Measurements from ENCODE around the gene ACO2.

DNA sequence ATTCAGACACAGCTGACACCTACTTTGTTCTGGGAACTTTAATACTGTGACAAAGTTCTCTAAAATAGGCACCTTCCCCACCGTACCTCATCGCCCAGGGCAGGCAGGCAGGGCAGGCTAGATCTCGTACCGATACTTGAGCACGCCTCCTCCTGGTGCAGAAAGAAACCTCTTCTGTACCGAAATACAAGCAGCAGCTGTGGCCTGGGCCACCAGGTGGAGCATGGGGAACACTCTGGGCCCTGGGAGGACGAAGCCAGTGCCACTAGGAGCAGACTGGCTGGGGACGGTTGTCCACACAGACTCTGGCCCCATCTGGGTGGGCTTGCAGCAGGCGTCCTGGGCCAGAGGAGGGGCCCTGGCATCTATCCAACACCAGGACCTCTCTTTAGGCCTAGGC is 108.0 kb downstream of the ACO2 start:
- TF ChIP-seq, protein P1, sequence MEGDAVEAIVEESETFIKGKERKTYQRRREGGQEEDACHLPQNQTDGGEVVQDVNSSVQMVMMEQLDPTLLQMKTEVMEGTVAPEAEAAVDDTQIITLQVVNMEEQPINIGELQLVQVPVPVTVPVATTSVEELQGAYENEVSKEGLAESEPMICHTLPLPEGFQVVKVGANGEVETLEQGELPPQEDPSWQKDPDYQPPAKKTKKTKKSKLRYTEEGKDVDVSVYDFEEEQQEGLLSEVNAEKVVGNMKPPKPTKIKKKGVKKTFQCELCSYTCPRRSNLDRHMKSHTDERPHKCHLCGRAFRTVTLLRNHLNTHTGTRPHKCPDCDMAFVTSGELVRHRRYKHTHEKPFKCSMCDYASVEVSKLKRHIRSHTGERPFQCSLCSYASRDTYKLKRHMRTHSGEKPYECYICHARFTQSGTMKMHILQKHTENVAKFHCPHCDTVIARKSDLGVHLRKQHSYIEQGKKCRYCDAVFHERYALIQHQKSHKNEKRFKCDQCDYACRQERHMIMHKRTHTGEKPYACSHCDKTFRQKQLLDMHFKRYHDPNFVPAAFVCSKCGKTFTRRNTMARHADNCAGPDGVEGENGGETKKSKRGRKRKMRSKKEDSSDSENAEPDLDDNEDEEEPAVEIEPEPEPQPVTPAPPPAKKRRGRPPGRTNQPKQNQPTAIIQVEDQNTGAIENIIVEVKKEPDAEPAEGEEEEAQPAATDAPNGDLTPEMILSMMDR (IDR thresholded peaks at IDR 0.05), result peak; percentile 92
- TF ChIP-seq REST (IDR thresholded peaks at IDR 0.05; ENCODE audit: insufficient read depth in 1 of 2, low read depth in 2 of 2, low read length in 1 of 2), result no peak
- no peak for TF ChIP-seq POLR2AphosphoS5 (IDR thresholded peaks at IDR 0.05; ENCODE audit: low read depth, low read length)
- no peak for TF ChIP-seq SIN3A (IDR thresholded peaks at IDR 0.05; ENCODE audit: borderline replicate concordance, insufficient read depth, low read depth, low read length)
- TF ChIP-seq TCF7L2 (IDR thresholded peaks at IDR 0.05; ENCODE audit: low read depth, low read length), result no peak
